ENCODE measurements around the gene PTTG1IP.

PTTG1IP gene

DNA sequence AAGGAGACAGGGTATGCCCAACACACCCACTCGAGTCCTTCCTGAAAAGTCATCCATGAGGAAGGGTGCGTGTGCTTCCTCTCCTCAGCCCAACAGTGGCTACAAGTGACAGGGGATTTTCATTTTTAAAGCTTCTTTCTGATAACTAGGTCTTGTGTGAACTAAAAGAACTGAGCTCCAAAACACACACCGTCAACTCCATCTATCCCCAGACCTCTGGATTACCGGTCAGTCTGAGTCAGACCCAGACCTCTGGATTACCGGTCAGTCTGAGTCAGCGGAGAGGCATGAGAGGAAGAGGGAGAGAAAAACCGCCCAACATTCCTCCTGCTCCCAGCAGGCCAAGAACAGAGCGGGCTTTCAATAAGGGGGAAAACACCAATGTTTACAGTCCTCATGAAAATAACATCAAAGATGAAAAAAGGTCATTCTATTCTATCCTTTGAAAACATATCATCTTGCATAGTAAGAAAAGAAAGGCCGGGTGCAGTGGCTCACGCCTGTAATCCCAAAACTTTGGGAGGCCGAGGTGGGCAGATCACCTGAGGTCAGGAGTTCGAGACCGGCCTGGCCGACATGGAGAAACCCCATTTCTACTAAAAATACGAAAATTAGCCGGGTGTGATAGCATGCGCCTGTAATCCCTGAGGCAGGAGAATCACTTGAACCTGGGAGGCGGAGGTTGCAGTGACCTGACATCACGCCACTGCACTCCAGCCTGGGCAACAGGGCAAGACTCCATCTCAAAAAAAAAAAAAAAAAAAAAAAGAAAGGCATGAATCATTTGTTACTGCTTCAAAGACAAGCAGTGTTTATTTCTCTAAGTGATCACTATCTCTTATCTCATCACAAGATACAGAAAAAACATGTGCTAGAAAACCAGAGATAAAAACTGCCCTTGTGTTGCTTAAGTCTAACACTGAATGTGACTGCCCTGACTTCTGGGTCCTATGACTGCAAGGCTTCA lies 3.4 kb downstream of the PTTG1IP start:
- no peak for DNase-seq (ENCODE audit: extremely low read depth in 1 of 2, low read depth in 1 of 2)

- DNase-seq (ENCODE audit: extremely low read depth in 1 of 2, low read depth in 1 of 2), result no peak
Measured at GRCh38 chr21:44868707-44869106, 4.8 kb downstream of the PTTG1IP start.

DNA sequence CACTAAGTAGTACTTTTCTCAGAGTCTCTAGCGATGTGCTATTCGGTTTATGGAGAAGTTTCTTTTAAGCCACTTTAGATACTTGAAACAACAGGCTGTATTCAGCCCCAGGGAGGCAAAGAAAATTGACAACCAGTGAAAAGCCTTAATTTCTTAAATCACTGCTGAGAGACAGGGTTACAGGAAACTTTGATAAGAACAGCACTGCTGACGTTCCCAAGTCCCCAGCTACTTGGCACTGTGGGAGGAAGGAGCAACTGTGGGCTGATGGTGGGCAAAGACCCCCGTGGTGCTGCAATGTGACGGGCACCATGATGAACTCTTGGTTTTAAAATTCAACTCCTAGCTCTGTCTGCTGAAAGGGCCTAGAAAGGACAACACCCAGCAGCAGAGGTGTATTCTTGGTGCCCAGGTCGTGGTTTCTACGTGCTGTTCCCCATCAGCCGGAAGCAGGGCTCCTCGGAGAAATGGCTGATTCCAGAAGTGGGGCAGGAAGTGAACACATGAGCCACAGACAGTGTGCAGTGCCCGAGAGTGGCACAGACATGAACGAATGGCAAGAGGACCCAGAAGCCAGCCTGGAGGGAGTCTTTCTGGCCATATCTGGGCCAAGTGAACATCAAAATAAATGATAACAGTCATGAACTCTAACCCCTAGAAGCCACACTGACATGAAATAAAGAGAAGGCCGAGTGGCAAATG lies 5.3 kb downstream of the PTTG1IP start:
- DNase-seq (ENCODE audit: extremely low read depth in 1 of 2, low read depth in 1 of 2), result no peak

DNA sequence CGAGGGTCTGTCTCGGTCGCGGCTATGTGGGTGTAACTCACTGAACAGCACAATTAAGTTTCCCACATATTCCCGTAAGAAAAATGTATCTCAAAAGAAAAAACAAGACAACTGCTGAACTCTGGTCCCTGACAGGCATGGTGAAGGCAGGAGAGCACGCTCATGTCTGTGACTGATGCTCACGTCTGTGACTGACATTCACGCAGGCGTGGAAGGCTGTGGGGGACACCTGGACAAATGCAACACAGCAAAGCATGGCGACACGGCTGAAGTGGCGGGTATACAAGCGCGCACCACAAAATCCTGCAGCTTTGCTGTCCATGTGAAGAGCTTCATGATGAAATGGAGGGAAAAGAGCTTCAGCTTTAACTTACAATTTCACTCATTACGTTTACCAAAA lies 6.0 kb downstream of the PTTG1IP start:
- DNase-seq (ENCODE audit: extremely low read depth in 1 of 2, low read depth in 1 of 2), result no peak

DNA sequence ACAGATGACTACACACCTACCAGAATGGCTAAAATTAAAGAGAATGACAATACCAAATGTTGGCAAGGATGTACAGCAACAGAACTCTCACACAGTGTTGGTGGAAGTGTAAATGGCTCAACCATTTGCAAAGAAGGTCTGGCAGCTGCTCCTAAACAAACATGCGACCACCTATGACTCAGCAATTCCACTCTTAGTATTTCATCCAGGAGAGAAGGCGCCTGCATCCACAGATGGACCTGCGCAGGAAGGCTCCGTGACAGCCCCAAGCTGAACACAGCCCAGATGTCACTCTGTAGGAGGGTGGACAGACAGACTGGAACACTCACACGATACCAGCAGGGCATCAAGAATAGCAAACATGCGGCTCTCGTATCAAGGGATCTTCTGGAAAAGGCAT lies 6.7 kb downstream of the PTTG1IP start:
- DNase-seq (ENCODE audit: extremely low read depth in 1 of 2, low read depth in 1 of 2), result no peak

DNA sequence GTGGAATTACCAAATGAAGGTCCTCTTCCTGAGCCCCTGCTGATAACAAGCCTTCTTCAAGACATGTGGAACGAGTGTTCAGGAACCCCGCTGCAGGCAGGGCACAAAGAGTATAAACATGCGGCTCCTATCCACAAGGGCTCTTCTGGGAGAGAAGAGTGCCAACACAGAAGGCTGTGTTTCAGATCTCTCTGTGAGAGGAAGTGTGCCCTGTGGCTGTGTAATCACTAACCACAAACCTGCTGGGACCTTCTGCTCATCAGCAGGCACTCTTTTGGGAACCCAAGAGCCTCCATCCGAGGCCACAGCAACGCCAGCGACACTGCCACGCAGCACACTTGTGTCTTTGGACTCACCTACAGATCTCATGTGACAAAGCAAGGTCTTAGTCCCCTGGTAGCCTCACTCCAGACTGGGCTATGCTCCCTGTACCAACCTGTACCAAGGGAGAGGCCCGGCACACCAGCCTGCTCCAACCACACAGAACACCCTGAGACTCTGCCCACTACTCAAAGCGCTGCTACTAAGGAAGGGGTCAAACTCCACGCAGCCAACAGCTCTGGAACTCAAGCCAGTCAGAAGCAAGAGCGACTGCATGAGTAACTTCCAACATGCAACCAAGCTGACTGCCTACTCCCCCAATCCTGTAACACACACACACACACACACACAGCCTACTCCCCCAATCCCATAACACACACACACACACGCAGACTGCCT lies 7.8 kb downstream of the PTTG1IP start:
- no peak for DNase-seq (ENCODE audit: extremely low read depth in 1 of 2, low read depth in 1 of 2)

DNA sequence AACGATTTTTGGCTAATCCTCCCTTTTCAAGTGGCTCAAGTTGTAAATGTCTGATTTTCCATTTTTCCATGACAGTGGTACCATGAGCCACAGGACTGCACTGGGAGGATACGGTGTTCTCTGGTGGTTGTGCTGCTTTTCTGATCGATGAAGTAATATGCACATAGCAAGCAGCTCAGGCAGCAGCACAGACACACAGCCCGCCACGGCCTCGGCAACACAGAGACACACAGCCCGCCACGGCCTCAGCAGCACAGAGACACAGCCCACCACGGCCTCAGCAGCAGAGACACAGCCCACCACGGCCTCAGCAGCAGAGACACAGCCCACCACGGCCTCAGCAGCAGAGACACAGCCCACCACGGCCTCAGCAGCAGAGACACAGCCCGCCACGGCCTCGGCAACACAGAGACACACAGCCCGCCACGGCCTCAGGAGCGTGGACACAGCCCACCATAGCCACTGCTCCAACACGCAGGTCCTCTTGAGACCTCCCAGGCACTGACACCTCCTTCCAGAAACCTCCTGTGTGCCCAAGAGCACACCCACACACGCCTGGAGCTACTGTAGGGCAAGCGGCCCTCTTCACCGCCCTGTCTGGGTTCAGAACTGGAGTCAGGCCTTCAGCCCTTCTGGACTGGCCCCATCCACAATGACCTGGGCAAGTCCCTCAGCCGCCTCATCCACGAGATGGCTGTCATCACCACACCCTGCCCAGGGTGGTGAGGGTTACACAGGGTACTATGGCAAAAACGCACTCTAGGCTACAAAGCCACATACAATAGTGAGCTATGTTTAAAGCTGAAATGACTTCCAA lies 10.4 kb downstream of the PTTG1IP start:
- DNase-seq (ENCODE audit: extremely low read depth in 1 of 2, low read depth in 1 of 2), result no peak

GRCh38 chr21:44858791-44859190 lies 14.7 kb downstream of the PTTG1IP start:
- no peak for DNase-seq (ENCODE audit: extremely low read depth in 1 of 2, low read depth in 1 of 2)

GRCh38 chr21:44858291-44858690 lies 15.2 kb downstream of the PTTG1IP start:
- no peak for DNase-seq (ENCODE audit: extremely low read depth in 1 of 2, low read depth in 1 of 2)

DNA sequence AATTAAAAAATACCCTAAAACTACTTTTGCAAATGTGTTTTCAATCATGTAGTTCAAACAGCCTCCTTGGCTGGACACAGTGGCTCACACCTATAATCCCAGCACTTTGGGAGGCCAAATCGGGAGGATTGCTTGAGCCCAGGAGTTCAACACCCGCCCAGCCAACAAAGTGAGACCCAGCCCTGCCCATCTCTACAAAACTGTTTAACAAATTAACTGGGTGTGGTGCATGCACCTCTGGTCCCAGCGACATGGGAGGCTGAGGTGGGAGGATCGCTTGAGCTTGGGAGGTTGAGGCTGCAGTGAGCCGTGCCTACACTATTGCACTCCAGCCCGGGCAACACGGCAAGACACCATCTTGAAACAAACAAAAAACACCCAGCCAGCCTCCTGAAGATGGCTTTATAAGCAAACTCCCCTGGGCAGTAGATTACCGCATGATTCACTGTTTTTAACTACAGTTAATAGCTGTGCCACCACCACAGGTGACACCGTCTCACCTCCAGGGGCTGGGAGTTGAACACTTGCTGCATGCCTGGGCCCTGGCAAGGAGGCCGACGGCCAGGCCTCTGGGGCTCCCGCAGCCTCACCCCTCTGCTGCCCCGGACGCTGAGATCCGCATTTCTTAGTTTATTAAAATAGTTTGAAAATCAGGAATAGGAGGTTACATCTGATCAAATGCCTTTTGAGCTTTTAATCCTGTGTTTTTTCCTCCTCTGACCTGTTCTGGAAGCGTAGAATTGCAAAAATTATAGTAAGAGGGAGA lies 16.2 kb downstream of the PTTG1IP start:
- no peak for DNase-seq (ENCODE audit: extremely low read depth in 1 of 2, low read depth in 1 of 2)

DNA sequence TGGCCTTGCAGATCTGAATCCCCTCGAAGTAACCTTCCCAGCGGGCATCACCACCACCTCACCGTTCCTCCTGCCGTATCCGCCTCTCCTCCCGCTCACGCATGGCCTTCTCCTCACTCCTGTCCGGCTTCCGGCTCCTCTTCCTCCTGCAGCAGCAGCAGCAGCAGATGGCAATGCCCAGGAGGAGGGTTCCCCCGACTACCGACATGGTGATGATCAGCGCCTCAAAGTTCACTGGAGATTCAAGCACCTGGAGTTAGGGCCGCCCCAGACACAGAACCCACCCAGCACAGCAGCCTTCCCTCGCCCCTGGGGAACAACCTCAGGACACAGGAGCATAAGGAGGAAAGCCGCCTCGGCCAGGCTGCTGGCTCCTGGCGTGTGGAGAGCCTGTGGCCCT lies 17.4 kb downstream of the PTTG1IP start:
- no peak for DNase-seq (ENCODE audit: extremely low read depth in 1 of 2, low read depth in 1 of 2)

DNA sequence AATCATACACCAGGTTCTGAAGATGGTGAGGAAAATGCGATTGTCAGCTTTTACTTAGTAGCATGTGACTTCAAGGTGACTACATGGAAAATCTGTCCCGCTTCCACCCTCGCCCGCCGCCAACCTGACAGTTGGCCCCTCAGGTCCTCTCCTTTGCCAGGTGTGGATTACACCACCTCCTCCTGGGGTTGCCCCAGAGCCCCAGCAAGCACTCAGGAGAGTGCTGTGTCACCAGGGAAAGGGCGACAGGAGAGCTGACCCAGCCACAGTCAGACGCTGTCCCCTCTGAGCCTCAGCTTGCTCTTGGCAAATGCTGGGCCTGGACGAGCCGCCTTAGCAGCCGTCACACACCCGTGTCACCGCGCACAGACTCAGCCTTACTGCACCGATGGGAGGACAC lies 17.9 kb downstream of the PTTG1IP start:
- no peak for DNase-seq (ENCODE audit: extremely low read depth in 1 of 2, low read depth in 1 of 2)

- DNase-seq (ENCODE audit: extremely low read depth in 1 of 2, low read depth in 1 of 2), result no peak
Measured at GRCh38 chr21:44854664-44855446, 18.6 kb downstream of the PTTG1IP start.

DNA sequence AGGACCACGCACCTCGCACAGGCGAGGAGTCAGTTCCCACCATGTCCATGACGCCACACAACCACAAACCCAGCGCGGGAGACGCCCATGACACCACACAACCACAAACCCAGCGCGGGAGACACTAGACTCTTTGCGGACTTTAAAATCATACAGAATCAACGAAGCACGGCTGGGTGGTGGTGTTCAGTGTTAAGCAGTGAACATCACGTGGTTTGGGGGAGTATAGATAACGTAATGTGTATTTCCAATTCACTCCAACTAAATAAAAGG lies 19.2 kb downstream of the PTTG1IP start:
- no peak for DNase-seq (ENCODE audit: extremely low read depth in 1 of 2, low read depth in 1 of 2)

- no peak for DNase-seq (ENCODE audit: extremely low read depth in 1 of 2, low read depth in 1 of 2)
Measured at GRCh38 chr21:44853601-44854390, 19.7 kb downstream of the PTTG1IP start.

DNA sequence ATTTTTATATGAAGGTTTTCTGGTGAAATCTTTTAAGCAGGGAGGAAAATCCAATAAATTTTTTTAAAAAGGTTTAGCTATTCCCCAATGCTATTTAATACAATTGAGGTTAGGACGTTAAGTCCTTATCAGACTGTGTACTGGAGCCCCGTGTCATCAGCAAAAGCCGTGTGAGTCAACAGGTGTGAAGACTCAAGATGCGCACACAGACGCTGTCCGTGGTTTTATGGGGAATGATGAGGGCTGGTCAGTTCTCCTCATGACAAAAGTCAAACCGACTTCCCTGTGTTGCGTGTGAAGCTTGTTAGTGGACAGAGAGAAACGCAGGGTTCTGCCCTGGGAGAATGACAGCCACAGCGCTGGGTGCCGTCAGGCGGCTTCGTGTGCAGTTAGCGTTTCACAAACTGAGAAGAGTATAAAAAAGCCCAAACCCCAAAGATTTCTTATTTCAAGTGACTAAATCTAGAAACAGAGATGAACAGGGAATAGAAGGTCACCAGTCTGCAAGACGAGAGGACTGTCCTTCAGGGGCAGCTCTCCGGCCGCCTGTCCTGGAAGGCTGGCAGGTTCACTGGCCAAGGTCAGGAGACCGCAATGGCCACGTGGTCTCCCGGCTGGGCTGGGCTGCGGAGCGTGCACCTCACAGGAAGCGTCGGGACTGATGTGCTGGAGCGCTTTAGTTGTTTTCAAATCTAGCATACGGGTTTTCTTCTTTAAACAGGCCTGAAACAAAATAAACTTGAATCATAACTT lies 22.4 kb downstream of the PTTG1IP start:
- no peak for DNase-seq (ENCODE audit: extremely low read depth in 1 of 2, low read depth in 1 of 2)

DNA sequence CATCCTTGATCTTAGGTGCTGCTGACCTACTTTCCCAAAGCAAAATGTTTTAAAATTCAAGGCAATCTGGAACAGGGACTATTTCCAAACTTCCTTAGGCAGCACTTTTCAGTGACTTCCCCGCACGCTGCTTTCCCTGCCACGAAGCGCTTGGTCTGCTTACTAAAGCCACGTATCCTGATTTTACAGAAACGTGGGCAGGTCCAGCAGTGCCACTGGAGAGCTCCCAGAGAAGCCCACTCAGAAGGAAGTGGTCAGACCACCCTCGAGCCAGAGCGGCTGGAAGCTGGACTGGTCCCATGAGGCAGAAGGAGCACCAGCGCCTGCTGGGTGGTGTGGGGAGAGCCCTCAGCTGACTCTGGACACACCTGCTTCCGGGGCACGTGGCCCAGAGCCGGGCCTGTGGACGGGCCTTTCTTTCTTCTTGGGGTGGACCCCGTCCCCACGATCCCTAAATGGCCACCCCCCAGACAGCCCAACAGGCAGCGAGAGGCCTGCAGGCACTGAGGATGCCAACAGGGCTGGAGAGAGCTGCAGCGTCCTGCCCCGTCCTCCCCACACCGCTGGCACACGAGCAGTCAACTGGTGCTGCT lies 23.2 kb downstream of the PTTG1IP start:
- no peak for DNase-seq (ENCODE audit: extremely low read depth in 1 of 2, low read depth in 1 of 2)

Data from activated CD8-positive, alpha-beta memory T cell treated with anti-CD3 and anti-CD28 coated beads for 1 hour (primary cell).